Medulla oblongata (tissue), 1 donor: ENCODE data around the gene JAG2.

ENCODE experiments used
- DNase-seq: peaks from one replicate; pipeline ENCODE4 v3.0.0-alpha.2; 2015; ENCODE audit errors: extremely low spot score

Gene JAG2

DNA sequence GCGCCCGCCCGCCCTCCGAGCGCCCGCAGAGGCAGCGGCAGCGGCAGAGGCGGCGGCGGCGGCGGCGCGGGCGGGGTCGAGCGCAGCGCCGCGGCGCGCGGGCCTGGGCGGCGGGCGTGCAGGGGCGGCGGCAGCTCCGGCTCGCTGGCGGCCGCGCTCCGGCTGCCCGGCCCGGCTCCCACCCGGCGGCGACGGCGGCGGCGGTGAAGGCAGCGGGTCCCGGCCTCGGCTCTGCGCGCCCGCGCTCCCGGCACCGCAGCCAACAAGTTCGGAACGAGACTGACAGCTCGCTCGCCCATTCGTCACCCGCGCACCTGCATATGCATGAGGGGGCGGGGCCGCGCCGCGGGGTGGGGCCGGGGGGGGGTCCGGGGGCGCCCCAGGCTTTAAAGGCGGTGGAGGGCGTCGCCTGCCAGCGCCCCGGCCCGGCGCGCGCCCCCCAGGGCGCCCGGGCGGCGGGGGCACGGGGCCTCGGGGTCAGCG lies at the start of gene JAG2:
JAG2 (minus strand) TSS at position 281 of the 483 bp plus-strand sequence. CDS start 356 bp downstream, outside the sequence.
- DNase-seq, result no peak

GRCh38 chr14:105217774-105218173 lies 49.2 kb upstream of the JAG2 start:
- DNase-seq, result no peak

DNA sequence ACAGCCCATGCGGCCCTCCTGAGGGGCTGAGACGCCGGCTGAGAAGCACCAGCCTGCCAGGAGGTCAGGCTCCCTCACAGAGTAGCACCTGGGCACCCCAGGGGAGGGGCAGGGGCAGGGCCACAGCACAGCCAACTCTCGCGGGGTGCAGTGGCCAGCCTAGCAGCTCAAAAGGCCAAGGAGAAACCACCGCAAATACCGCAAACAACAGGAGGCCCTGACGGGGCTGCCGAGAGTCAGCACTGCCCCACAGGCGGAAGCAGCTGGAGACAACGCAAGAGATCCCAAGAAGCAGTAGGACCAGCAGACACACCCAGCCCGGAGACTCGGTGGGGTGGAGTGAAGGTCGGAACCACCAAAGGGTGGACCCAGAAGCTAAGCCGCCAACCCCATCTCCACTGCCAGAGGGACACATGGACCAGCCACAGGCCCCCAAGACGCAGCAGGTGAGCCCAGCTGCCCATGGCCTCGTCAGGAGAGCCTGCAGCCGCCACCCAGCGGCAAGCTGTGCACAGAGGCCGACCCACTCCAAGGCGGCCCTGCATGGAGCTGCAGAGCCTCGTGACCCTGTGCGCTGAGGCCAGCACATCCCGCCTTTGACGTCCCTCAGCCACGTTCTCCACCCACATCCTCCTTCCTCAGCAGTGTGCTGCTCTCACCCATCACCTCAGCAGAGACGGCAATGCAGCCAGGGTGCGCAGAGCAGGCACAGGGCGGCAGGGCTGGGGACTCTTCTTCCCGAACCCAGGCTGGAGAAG lies 48.1 kb upstream of the JAG2 start:
- DNase-seq, result no peak

- no peak for DNase-seq
These were observed 47.0 kb upstream of the JAG2 start for GRCh38 chr14:105215602-105216001.

DNA sequence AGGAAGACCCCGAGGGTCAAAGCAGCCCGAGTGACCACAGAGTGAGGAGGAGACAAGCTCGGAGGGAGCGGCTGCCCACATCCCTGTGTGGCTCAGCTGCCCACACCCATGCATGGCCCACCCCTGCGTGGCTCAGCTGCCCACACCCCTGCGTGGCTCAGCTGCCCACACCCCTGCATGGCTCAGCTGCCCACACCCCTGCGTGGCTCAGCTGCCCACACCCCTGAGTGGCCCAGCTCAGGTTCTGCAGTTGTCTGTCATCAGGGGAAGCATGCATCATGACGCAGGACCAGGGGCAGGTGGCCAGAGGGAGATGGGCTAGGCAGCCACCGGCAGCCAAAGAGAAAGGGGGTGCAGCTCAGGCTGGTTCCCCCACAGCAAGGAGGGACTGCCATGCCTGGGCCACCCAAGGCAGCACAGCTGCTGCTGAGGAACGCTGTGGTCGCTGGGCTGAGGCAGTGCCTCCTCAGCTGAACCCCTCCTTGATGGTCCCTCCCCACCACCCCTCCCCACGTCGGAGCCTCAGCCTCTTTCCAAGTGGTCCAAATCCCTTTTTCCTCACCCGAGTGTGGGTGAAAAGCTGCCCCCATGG lies 45.8 kb upstream of the JAG2 start:
- no peak for DNase-seq

DNA sequence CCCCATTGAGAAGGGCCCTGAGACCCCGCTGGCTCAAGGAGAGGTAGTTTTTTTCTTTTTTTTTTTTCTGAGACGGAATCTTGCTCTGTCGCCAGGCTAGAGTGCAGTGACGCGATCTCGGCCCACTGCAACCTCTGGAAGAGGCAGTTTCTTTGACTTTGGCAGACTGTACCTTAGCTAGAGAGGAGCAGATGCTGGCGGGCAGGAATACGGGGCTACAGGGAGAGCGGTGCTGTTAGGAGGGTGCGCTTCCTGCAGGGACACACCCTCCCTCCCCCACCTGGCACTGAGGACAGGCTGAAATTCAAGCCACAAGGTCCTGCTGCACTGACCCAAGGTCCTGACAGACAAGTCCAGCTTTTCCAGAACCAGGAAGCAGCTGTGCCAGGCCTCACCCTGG lies 44.8 kb upstream of the JAG2 start:
- DNase-seq, result no peak

DNA sequence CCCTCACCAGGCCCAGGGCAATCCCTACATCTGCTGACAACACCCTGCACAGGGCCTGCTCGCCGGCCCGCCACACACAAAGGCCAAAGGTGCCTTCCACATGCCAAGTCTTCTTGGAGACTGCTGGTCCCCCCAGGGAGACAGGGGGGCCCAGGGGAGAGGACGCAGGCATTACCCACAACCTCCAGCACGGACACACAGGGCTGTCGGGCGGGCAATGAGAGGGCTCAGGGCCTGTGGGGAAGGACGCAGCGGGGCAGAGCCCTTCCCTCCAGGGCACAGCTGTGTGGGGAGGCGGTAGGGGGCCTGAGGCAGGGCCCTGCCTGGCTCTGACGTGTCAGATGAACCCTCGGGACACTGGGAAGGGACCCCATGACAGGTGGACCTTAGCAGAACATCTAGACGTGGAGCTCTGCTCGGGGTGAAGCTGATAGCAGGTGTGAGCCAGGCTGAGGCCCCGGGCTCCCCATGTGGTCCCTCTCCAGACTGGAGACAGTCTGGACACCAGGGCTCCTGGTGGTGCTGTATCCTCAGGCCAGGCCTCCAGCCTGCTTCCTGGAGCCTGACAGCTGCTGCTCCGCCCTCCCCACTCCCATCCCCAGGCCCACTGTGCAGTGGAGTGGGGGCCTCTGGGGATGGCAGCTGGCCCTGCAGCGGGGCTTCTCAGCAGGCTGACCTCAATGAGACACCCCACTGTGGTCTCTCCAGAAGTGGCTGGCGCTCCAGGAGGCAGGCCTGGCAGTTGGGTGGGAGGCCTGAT lies 44.1 kb upstream of the JAG2 start:
- DNase-seq, result no peak

DNA sequence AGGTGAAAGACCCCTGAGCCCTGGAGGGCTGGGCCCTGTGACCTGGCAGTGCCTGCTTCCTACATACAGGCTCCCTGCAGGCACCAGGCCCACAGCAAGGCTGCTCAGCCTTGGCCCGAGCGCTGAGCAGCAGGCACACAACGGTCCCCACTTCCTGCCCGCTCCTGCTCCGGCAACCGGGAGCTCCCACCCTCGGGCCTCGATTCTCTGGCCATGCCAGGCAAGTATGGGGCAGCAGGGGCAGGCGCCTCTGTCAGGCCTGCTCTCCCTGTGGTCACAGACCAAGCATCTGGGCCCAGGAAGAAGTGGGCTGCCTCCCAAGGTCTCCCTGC lies 43.1 kb upstream of the JAG2 start:
- DNase-seq, result no peak

DNA sequence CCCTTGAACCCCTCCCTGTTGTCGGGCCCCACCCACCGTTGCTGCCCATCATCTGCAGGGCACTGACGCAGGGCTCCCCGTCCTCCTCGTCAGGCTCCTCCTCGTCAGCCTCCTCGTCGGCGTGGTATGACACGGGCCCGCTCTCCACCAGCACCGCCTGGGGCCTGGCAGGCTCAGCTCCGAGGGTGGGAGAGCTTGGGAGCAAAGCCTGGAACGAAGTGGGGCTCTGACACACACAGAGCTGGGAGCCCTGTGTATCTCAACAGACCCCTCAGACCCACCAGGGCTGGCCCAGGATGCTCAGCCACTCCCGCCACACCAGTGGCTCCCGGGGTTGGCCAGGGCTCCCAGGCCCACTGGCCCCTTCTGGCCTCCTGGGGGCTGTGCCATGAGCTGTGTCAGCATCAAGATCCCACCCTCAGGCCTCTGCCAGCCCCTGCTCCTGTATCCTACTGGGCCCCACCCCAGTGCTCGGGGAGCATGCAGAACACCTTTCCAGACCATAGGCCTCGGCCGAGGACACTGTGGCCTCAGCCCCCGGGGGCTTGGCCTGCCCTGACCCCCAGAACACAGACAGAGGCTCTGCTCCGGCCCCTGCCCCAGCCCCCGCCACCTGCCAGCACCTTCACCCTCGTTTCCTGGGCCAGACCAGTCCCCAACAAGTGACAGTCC lies 42.6 kb upstream of the JAG2 start:
- no peak for DNase-seq

DNA sequence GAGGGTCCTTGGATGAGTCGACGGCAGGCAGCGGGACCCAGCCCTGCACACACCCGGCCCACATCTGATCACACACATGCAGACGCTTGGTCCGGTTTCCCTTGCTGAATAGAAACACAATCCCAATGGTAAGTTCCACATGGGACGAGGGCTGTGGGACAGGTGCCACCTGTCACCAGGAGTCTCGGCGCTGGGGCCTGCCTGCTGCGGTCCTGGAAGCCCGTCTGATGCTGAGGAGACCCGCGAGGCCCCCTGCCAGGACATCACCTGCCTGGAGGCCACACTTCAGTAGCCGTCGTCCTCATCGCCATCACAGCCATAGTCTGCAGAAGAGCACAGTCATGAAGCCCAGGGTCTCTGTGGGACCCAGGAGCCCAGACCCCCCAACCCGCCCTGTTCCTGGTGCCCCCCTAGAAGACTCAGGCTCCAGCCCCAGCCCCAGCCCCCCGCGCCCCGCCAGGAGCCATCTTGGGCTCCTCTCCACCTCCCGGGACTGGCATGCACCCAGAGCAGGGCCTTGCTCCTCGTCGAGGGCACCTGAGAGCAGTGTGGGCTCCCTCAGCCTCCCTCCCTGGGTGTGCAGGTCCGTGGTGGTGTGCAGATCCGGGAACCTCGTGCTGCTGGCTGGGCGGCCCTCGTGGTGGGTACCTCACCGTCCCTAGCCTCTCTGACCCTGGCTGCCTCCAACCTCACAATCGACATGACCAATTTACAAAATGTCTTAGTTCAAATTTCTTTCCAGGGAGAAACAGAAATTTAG lies 41.9 kb upstream of the JAG2 start:
- no peak for DNase-seq

DNA sequence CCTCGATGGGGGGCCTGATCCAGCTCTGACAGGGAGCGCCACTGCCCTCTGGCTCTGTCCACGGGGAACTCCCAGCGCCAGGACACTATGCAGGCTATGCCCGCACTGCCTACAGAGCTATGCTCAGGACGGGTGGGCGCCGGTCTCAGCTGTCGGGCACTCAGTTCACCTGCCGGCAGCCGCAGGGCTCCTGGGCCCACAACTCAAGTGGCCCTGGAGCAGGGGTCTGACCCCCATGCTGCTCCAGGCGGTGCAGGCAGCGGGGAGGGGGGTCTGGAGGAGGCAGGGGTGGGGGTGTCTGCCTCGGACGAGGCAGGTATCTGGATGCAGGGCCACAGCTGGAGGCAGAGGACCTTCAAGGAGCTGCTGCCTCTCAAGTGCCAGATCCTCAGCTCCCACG lies 41.1 kb upstream of the JAG2 start:
- no peak for DNase-seq

GRCh38 chr14:105209091-105209490 lies 40.5 kb upstream of the JAG2 start:
- DNase-seq, result no peak

DNA sequence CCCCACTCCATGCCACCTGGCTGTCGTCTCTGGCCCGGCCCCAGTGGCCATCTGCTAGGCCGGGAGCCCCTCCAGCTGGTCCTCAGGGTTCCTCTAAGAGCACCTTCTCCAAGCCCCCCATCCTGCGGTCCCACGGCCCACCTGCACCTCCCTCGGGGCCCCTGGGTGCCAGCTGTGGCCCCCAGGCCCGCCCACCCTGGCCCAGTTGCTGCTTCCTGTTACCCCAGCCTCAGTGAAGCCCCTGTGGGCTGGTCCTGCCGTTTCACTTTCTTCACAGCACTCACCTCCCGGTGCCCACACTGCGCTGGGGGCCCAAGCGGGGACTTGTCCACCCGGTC lies 40.1 kb upstream of the JAG2 start:
- DNase-seq, result no peak

DNA sequence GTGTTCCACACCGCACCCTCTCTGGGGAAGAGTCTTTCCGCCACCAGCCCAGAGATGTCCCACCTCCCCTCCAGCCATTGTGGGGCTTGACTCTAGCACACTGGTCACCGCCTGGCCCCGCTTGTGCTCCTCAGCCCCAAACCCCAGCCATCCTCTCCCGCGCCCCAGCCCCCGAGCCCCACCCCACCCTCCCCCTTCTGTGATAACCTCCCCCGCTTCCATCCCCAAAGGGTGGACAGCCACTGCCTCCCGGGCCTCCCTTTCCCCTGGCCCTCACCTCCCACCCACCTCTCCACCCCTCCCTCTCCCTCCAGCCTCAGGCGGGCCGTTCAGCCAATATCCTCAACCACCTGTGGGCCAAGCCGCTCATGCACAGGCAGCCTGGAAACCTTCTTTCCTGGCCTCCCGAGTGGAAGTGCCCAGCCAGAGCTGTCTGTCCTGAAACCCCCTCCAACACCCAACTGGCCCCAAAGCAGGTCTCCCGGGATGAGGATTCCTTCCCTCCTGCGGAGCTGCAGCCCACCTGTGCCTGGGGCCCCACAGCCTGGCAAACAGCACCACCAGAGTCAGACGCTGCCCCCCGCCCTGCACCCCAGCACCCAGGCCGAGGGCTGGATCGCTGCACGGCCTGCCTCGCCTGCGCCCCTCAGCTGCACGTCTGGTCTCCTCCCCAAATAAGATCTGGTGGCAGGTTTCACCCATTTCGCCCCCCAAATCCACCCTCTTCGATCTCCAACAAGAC lies 39.6 kb upstream of the JAG2 start:
- DNase-seq, result no peak

- DNase-seq, result no peak
These were observed 38.9 kb upstream of the JAG2 start for GRCh38 chr14:105207460-105207901.

DNA sequence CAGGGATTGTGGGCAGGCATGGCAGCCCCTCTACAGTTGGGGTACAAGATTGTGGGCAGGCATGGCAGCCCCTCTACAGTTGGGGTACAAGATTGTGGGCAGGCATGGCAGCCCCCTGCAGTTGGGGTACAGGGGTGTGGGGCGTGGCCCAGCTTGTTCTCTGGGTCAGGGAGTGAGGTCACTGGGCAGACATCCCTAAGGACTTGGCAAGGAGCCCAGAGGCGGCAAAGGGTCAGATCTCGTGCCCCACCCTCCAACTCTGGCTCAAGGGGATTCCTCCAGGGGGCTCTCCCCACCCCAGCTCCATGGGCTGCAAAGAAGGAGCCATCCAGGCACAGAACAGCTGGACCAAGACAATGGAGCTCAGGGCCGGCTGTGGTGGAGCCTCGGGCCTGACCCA lies 38.3 kb upstream of the JAG2 start:
- no peak for DNase-seq

- peak; percentile 31 for DNase-seq
These were observed 37.2 kb upstream of the JAG2 start for GRCh38 chr14:105205673-105206208.

DNA sequence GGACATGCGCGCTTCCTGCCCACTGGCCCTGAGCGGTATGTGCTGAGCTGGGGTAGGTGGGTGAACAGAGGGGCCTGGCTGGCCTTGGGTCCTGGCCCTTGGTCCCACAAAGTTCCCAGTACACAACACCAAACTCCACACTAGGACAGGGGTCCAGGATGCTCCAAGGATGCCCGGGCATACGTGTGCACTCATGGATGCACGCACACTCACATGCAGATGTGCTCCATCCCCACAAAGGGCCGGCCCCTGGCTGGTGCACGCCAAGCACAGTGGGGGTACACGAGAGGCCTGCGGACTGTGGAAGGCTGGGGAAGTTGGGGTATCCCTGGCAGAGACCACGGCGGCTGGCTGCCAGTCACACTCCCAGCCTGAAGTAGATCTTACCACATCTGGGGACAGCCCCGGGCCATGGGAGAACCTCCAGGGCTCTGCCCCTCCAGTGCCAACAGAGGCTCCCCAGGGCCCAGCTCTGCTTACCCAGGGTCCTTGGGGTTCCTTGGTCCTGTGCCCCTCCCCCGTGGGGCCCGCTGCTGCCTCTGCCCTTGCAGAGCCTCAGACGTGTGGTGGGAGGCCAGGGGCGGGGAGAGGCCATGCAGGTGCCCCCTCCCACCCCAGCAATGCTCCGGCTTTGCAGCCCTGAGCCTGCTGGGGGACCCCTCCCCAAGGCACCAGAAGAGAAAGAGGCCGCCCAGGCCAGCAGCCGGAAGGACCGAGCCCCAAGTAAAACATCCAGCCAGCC lies 36.5 kb upstream of the JAG2 start:
- DNase-seq, result no peak

DNA sequence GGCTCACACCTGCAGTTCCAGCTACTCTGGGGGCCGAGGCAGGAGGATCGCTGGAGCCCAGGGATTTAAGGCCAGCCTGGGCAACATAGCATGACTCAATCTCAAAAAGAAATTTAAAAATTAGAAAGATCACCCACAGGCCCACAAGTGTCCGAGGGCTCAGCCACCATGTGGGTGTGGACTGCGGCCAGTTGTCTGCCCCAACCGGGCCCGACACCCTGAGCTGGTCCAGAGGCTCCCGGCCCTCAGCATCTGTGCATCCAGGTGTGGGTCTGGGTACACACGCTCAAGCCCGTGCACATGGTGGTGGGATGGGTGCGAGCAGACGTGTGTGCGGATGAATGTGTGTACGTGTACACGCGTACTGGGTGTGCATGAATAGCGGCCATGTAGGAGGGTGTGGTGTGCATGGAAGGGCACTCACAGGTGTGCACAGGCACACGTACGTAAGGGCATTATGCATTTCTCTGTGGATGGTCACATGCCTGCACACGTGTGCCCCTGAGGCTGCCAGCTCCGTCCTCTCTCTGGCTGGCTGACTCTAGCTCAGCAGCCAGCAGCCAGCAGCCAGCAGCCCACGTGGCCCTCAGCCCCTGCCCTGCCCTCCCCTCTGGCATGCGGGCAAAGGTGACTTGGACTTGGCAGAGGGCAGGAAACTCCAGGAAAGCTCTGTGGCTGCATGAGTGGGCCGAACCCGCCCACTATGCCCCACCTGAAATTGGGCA lies 35.8 kb upstream of the JAG2 start:
- peak; percentile 77 for DNase-seq
